GM21360 (cell line): Measurements from ENCODE around the gene SPEM3.

Source experiments
- ATAC-seq: cut with Tn5 transposase; IDR thresholded peaks from one replicate; pipeline ENCODE4 v1.9.1; 2021; ENCODE audit warnings: mild to moderate bottlenecking, moderate library complexity; ENCODE audit not compliant: unreplicated experiment

Gene SPEM3

GRCh38 chr17:7440113-7440833 lies 11.6 kb downstream of the SPEM3 start:
- no peak for ATAC-seq

GRCh38 chr17:7440834-7441195 lies 12.2 kb downstream of the SPEM3 start:
- no peak for ATAC-seq

GRCh38 chr17:7441266-7441665 lies 12.6 kb downstream of the SPEM3 start:
- no peak for ATAC-seq

- no peak for ATAC-seq
Observed at GRCh38 chr17:7442142-7442541, 13.5 kb downstream of the SPEM3 start.

- ATAC-seq, result no peak
Observed at GRCh38 chr17:7443499-7444485, 15.1 kb downstream of the SPEM3 start.

- no peak for ATAC-seq
Observed at GRCh38 chr17:7444682-7445618, 16.3 kb downstream of the SPEM3 start, which contains the start of gene CHRNB1. Gene CHRNB1, plus strand, starts transcription at chr17:7445061. Its CDS starts 67 bp downstream, at chr17:7445128.

- no peak for ATAC-seq
Observed at GRCh38 chr17:7445619-7445968, 16.9 kb downstream of the SPEM3 start.

GRCh38 chr17:7448461-7448860 lies 19.8 kb downstream of the SPEM3 start:
- ATAC-seq, result no peak

- no peak for ATAC-seq
Observed at GRCh38 chr17:7459961-7460545, 31.4 kb downstream of the SPEM3 start.

GRCh38 chr17:7460850-7461660 lies 32.4 kb downstream of the SPEM3 start:
- no peak for ATAC-seq

- ATAC-seq, result no peak
Observed at GRCh38 chr17:7462474-7463371, 34.1 kb downstream of the SPEM3 start.

- no peak for ATAC-seq
Observed at GRCh38 chr17:7463372-7463846, 34.8 kb downstream of the SPEM3 start.

- no peak for ATAC-seq
Observed at GRCh38 chr17:7464081-7464480, 35.4 kb downstream of the SPEM3 start.

GRCh38 chr17:7465597-7466275 lies 37.1 kb downstream of the SPEM3 start:
- no peak for ATAC-seq

GRCh38 chr17:7466318-7466638 lies 37.6 kb downstream of the SPEM3 start:
- no peak for ATAC-seq

- ATAC-seq, result no peak
Observed at GRCh38 chr17:7466639-7467341, 38.1 kb downstream of the SPEM3 start.

GRCh38 chr17:7467498-7467897 lies 38.8 kb downstream of the SPEM3 start:
- ATAC-seq, result no peak

- ATAC-seq, result no peak
Observed at GRCh38 chr17:7468290-7468689, 39.6 kb downstream of the SPEM3 start.
